DMS79 (cell line): ENCODE data around the gene BBOF1.
A peak's percentile ranks its signal among the peaks of the same experiment; 100 is the strongest.

Experiments
- DNase-seq: peaks from one replicate; lab custom pipeline; 2025; lab: John Stamatoyannopoulos, UW

The BBOF1 gene

DNA sequence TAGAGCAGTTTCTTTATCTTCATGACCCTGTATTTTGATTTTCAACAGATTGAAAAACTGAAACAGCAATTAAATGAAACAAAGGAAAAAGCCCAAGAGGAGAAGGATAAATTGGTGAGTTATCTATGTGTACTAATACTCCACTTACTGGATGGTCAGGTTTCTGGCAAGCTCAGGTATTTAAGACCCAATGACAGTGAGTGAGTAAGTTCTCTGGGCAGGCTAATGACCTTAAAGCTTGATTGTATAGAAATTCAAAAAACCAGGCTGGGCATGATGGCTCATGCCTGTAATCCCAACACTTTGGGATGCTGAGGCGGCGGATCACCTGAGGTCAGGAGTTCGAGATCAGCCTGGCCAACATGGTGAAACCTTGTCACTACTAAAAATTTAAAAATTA, 10.0 kb downstream of the BBOF1 start:
- no peak for DNase-seq

DNA sequence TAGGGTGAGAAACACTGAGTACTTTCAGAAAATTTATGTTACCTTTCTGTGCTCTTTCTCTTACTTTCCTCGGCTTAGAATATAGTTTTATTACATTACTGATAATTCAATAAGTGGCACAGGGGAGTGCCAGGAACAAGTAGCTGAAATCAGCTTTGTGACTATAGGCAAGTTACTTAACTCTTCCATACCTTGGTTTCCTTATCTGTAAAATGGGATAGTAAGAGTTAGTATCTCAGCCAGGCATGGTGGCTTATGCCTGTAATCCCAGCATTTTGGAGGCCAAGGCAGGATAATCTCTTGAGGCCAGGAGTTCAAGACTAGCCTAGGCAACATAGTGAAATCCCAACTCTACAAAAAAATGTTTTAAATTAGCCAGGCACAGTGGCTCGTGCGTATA, 15.4 kb downstream of the BBOF1 start:
- no peak for DNase-seq

DNA sequence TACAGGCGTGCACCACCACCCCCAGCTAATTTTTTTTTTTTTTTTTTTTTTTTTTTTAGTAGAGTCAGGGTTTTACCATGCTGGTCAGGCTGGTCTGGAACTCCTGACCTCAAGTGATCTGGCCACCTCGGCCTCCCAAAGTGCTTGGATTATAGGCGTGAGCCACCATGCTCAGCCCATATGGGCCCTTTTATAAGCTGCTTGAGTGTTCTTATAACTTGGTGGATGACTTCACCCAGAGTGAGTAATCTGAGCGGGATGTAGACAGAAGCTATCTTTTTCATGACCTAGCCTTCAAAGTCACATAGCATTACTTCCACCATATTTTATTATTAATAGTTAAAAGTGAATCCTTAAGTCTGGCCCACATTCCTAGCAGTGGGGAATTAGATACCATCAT, 16.4 kb downstream of the BBOF1 start:
- DNase-seq: peak; percentile 17

GRCh38 chr14:74038020-74038859, 19.1 kb downstream of the BBOF1 start:
- DNase-seq: peak; percentile 43

DNA sequence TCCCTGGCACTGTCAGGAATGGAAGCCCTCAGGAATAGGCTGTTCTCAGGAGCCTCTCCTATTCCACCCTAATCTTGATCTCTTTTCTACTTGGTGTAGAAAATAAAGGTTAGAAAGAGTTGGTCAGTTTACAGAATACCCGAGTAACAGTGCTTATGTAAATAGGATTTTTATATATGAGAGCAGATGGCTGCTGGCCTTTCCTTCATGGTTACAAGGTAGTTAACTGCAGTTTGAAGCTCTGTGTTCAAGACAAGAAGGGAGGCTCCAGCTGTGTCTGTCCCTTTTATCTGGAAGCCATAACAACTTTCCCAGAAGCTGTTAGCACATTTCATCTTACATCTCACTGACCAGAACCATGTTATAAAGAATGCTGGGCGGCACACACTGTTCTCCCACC, 23.1 kb downstream of the BBOF1 start:
- DNase-seq: no peak

GRCh38 chr14:74045522-74045921, 26.4 kb downstream of the BBOF1 start:
- no peak for DNase-seq

DNA sequence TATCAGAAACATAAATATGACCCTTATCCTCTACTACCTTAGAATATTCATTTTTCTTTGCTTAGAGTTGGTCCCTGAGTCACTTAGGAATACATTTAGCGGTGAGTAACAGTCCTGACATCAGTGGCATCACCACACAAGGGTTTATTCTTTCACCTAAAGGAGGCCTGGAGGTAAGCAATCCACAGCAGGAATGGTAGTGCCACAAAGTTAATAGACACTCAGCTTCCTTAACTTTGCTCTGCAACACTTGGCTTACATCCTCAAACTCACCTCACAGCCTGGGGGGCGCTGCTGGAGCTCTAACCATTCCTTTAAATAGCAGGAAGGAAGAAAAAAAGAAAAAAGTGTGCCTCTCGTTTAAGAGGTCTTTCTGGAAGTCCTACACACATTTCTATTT, 29.1 kb downstream of the BBOF1 start:
- DNase-seq: no peak

GRCh38 chr14:74049876-74050495, 30.8 kb downstream of the BBOF1 start:
- DNase-seq: no peak

DNA sequence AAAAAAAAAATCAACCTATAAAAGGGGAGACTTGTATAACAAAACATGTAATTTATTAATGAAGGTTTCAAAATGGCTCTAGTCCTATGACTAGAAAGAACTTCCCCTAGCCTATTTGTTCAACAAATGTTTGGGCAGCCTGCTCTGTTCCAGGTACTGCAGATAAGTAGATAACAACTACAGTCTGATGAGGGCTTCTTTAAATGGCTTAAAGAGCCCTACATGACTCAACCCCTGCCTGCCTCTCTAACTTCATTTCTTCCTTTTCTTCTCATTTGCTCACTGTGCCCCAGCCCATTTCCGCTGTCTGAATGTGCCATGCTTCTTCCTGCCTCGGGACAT, 43.6 kb downstream of the BBOF1 start:
- no peak for DNase-seq

GRCh38 chr14:74064426-74064825, 45.3 kb downstream of the BBOF1 start:
- no peak for DNase-seq

- DNase-seq: no peak
Measured at GRCh38 chr14:74064883-74065282, 45.7 kb downstream of the BBOF1 start.

GRCh38 chr14:74065746-74066575, 46.8 kb downstream of the BBOF1 start:
- DNase-seq: no peak

DNA sequence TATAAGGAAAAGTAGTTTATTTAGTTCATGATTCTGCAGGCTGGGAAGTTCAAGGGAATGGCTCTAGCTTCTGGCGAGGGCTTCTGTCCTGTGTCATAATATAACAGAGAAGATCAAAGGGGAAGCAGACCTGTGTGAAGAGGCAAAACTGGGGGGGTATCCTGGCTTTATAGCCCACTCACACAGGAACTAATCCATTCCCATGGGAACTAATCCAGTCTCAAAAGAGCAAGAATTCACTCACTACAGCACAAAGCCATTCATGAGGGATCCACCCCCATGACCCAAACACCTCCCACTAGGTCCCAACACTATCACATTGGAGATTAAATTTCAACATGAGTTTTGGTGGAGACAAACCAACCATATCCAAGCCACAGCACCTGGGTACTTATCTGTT, 58.3 kb downstream of the BBOF1 start:
- no peak for DNase-seq

DNA sequence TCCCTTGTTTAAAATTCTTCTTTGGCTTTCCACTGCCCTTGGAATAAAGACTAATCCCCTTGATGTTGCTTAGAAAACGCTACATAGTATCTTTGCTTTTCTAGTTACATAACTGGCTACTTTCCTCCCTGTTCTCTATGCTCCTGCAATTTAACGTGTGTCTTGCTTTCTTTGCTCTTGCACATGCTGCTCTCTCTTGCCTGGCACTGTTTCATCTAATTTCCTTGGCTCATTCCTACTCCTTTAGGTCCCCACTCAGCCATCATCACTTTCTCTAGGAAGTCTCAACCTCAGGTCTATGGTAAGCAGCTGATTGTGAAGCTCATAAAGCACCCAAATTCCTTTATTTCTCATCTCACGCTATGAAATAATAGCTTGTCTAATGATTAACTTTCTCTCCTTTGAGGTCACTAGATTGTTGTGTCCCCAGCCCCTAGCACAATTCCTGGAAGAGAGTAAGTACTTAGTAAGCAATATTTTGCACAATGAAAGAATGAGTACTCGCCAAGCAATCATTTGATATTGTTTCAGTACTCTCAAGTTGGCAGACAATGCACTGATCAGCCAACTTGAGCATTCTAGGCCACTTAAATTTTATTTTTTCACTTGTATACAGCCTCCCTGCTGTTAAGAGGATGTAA, 61.8 kb downstream of the BBOF1 start:
- DNase-seq: no peak

GRCh38 chr14:74081491-74081890, 62.3 kb downstream of the BBOF1 start:
- DNase-seq: no peak

DNA sequence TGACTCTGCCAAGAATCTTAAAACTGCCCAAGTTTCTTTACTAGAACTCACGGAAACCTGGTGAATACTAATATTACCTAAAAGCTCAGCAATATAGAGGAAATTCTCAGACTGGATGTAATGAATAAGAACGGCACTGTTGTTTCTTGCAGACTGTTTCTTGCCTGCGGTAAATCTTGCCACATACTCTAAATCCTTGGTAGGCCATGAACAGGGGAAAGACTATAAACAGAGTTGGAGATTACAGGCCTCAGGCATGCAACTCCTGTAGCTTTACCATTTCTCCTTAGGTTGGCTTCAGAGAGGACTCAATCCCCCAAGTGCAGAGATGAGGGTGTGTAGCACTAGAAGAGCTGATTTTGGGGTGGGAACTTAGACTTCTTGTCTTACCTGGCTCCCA, 64.0 kb downstream of the BBOF1 start:
- DNase-seq: no peak

GRCh38 chr14:74083784-74084276, 64.7 kb downstream of the BBOF1 start:
- no peak for DNase-seq

GRCh38 chr14:74084277-74085046, 65.3 kb downstream of the BBOF1 start, which contains the start of the genes ALDH6A1 and LIN52:
TSS of gene ALDH6A1 (minus strand) at chr14:74084453. CDS start at chr14:74084394, 59 bp downstream.
TSS of gene LIN52 (plus strand) at chr14:74084956. CDS start at chr14:74084975, 19 bp downstream.
- peak; percentile 100 for DNase-seq

- DNase-seq: peak; percentile 57
Measured at GRCh38 chr14:74085047-74085637, 66.0 kb downstream of the BBOF1 start.

GRCh38 chr14:74085828-74086227, 66.7 kb downstream of the BBOF1 start:
- no peak for DNase-seq
